HG03135 (cell line): ENCODE data around the gene PTPDC1.
"Not testable (repeated sequence)": the region's sequence is repeated elsewhere in the genome, so short reads cannot be mapped to it uniquely, and the experiment has no call there.

Experiments used
- ATAC-seq: cut with Tn5 transposase; IDR thresholded peaks from one replicate; pipeline ENCODE4 v1.9.1; 2021; ENCODE audit warnings: mild to moderate bottlenecking, moderate library complexity; ENCODE audit not compliant: unreplicated experiment

PTPDC1 gene

GRCh38 chr9:94094219-94095145, 10.2 kb downstream of the PTPDC1 start:
- not testable (repeated sequence) for ATAC-seq

DNA sequence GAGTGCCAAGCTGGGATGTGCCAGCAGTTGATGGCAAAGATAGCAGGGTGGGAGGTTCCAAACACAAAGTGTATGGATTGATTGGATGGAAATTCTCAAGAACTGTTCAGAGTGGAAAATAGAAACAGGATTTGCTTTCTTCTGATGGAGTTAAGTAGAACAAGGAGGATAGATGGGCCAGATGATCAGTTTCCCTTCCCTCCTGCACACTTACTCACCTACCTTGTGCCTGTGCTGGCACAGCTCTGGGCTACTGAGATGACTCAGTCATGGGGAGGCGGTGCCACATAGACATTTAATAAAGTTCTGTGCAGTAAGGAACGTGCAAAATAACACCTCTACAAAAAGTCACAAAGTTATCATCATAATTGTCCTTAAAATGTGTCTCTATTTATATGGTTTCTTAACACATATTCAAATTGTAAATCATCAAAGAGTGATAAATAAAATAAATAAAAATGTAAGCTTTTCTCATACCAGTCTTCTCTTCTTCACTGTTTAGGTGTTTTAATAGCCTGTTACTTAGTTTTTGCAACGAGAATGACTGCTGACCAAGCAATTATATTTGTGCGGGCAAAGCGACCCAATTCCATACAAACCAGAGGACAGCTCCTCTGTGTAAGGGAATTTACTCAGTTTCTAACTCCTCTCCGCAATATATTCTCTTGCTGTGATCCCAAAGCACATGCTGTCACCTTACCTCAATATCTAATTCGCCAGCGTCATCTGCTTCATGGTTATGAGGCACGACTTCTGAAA, 12.7 kb downstream of the PTPDC1 start:
- ATAC-seq = no peak

DNA sequence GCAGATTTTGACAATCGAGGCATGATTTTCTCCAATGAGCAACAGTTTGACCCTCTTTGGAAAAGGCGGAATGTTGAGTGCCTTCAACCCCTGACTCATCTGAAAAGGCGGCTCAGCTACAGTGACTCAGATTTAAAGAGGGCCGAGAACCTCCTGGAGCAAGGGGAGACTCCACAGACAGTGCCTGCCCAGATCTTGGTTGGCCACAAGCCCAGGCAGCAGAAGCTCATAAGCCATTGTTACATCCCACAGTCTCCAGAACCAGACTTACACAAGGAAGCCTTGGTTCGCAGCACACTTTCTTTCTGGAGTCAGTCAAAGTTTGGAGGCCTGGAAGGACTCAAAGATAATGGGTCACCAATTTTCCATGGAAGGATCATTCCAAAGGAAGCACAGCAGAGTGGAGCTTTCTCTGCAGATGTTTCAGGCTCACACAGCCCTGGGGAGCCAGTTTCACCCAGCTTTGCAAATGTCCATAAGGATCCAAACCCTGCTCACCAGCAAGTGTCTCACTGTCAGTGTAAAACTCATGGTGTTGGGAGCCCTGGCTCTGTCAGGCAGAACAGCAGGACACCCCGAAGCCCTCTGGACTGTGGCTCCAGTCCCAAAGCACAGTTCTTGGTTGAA, 13.6 kb downstream of the PTPDC1 start:
- no peak for ATAC-seq

GRCh38 chr9:94100152-94100879, 16.1 kb downstream of the PTPDC1 start:
- no peak for ATAC-seq

GRCh38 chr9:94101162-94101853, 17.0 kb downstream of the PTPDC1 start:
- no peak for ATAC-seq

DNA sequence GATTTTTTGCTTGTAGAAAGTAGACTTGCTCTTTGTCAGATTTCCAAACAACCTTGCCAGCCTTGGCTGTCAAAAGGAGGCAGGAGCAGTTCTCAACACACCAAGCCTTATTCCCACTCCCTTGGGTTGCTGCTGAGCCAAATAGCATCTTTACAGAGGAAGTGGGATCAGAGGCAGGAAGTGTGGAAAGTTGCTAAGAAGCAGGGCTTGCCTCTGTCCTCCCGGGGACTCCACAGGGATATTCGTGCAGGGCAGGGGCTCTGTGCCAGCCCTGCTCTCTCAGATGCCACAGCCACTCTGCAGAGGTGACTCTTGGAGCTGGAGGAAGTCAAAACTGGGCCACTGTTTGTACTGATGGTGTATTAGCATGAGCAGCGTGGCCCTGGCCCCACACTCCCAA, 24.3 kb downstream of the PTPDC1 start:
- no peak for ATAC-seq

- no peak for ATAC-seq
Measured at GRCh38 chr9:94110821-94111252, 26.6 kb downstream of the PTPDC1 start.

GRCh38 chr9:94111446-94111845, 27.2 kb downstream of the PTPDC1 start:
- no peak for ATAC-seq

DNA sequence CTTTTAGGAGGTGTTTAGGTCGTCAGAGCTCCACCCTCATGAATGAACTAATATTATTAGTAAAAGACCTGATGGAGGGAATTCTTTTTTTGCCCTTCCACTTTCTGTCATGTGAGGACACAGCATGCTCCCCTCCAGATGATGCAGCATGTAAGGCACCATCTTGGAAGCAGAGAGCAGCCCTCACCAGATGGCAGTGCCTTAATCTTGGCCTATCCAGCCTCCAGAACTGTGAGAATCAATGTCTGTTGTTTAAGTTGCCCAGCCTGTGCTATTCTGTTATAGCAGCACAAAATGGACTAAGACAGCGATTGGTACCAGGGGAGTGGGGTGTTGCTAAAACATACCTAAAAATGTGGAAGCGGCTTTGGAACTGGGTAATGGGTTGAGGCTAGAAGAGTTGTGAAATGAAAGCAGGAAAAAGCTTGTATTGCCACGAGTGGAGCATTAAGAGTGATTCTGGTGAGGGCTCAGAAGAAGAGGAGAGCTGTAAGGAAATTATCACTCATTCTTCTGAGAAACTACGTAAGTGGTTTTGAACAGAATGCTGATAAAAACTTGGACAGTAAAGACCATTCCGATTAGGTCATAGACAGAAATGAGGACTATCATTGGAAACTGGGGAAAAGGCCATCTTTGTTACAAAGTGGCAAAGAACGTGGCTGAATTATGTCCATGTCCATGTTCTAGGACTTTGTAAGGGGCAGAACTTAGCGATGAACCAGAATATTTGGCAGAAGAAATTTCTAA, 28.6 kb downstream of the PTPDC1 start:
- ATAC-seq = no peak

DNA sequence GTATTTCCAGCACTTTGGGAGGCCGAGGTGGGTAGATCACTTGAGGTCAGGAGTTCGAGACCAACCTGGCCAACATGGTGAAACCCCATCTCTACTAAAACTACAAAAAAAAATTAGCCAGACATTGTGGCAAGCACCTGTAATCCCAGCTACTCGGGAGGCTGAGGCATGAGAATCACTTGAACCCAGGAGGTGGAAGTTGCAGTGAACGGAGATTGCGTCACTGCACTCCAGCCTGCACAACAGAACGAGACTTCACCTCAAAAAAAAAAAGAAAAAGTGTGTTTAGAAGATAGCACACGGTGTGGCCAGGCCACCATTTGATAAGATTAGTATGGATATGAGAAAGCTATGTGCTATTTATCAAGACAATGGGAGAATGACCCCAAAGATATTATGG, 35.8 kb downstream of the PTPDC1 start:
- ATAC-seq = not testable (repeated sequence)

GRCh38 chr9:94120854-94121376, 36.7 kb downstream of the PTPDC1 start:
- no peak for ATAC-seq

DNA sequence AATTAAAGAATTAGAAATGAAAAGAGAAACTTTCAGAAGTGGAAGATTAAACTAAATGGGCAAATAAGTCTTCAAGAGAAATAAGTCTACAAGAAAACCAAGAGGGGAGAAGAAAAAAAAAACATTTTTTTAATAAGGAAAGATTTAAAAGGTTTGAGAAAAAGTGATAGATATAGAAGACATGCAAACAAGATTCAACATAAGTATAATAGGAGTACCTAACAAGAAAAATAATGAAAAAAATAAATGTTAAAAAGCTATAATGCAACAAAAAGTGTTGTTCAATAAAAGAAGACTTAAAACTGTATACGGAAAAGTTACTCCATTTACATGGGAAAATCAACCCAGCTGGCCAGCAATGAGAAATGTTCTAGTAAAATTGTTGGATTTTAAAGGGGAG, 42.6 kb downstream of the PTPDC1 start:
- ATAC-seq = no peak

- no peak for ATAC-seq
Measured at GRCh38 chr9:94127806-94128205, 43.5 kb downstream of the PTPDC1 start.

- no peak for ATAC-seq
Measured at GRCh38 chr9:94128580-94128979, 44.3 kb downstream of the PTPDC1 start.

GRCh38 chr9:94134629-94135028, 50.4 kb downstream of the PTPDC1 start:
- no peak for ATAC-seq

- no peak for ATAC-seq
Measured at GRCh38 chr9:94135222-94135621, 51.0 kb downstream of the PTPDC1 start.

DNA sequence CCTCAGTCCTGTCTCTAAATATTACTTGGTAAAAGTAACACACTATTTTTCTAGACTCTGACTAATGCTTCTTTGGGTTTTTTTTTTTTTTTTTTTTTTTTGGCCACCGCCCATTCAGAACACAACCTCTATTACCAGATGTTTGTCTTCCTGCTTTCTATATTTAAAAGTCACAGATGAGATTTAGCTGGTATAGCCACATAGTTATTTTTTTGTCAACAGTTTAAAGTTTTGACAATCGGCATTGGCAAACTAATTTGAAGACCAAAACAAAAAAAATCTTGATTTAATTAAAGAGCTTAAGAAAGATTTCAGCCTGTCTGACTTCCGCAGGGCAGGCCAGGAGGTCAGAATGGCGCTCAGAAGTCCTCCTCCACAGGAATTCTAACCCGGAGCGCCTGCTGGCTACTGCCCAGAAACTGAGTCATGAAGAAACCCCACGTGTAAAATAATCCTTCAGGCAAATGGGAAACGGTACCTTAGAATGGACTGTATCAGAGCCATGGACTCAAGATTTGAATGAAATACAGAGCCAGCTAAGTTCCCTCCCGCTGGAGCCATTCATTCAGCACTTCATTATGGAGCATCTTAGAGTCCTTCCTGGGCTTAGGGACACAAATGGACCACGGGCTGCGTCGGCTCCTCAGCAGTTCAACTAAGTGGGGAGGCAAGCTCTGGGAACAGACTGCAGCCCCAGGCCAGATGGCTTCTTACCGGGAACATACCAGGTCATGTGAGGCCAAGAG, 55.6 kb downstream of the PTPDC1 start:
- ATAC-seq = no peak

DNA sequence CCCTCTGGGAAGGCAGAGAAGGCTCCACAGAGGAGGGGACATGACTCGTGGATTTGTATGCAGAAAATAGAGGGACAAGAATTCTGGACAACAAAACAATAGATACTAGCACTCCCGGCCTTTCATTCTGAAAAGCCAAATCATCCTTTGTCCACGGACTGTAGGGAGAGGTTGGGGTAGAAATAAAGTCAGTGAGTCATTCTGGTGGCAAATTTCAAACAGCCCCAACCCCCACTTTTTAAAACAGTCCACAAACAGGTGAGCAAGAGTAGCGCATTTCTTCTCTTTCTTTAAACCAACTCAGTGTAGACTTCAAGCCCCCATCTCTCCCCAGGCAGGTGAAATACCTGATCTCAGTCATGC, 56.1 kb downstream of the PTPDC1 start:
- ATAC-seq = no peak
